GM21381 (cell line): ENCODE data around the gene LMAN2.
A peak's percentile ranks its signal among the peaks of the same experiment; 100 is the strongest.
"Not testable (repeated sequence)": the region's sequence is repeated elsewhere in the genome, so short reads cannot be mapped to it uniquely, and the experiment has no call there.

Source experiments
- ATAC-seq: cut with Tn5 transposase; IDR thresholded peaks from one replicate; pipeline ENCODE4 v1.9.1; 2021; ENCODE audit warnings: mild to moderate bottlenecking, moderate library complexity; ENCODE audit not compliant: unreplicated experiment

Gene LMAN2

GRCh38 chr5:177366528-177367322, 15.3 kb upstream of the LMAN2 start:
- no peak for ATAC-seq

- ATAC-seq, result no peak
Measured at GRCh38 chr5:177365845-177366527, 14.5 kb upstream of the LMAN2 start.

GRCh38 chr5:177364159-177364962, 12.9 kb upstream of the LMAN2 start:
- ATAC-seq, result no peak

GRCh38 chr5:177363565-177363964, 12.1 kb upstream of the LMAN2 start:
- no peak for ATAC-seq

DNA sequence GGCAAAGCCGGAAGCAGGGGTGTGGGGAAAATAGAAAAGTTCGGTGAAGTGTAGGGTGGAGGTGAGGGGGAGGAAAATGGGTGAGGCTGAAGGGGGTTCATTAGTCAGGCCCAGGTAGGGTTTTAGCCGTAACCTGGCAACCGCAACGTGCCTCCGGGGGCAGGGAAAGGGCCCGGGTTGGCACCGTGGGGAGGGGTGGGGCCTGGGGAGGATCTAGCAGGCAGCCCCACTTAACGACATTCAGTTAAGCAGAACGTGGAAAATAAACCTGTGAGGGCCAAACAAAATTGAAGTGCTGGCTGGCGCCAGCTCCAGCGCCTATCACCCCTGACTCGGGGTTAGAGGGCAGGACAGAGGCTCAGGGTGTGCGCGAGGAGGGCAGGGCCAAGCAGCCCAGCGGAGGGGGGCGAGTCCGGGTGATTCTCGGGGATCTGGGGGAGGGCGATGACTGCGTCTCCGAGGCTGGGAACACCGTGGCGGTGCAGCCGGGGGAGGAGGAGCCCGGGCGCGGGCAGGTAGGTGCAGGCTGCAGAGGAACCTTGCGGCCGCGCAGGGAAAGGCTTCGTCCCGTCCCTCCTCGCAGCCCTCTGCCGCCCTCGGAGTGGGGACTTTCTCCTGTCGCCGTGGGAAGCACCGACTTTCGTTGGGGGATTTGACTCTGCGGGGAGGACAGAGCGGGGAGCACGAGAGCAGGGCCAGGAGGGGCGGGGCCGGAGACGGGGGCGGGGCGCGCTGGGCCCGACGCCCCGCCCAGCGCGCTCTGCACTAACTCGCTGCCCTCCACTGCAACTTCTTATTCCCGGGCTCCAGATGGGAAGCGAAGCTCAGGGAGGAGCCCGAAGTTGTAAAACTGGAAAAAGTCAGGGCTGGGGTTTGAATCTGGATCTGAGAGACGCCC, 11.4 kb upstream of the LMAN2 start:
- ATAC-seq, result peak; percentile 36

GRCh38 chr5:177362292-177362609, 10.8 kb upstream of the LMAN2 start:
- ATAC-seq, result no peak

GRCh38 chr5:177361418-177362291, 10.2 kb upstream of the LMAN2 start:
- ATAC-seq, result no peak

DNA sequence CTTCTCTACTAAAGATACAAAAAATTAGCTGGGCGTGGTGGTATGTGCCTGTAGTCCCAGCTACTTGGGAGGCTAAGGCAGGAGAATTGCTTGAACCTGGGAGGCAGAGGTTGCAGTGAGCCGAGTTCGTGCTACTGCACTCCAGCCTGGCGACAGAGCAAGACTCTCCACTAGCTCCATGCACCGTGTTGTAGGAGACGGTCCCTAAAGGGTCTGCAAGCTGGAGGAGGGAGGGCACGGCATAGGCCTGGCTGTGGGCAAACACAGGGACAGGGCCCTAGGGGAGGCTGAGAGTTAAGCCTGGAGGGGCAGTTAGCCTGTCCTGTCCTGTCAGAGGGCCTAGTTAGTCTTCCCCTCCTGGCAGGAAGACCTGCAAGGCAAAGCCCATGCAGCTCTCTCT, 9.3 kb upstream of the LMAN2 start:
- not testable (repeated sequence) for ATAC-seq

DNA sequence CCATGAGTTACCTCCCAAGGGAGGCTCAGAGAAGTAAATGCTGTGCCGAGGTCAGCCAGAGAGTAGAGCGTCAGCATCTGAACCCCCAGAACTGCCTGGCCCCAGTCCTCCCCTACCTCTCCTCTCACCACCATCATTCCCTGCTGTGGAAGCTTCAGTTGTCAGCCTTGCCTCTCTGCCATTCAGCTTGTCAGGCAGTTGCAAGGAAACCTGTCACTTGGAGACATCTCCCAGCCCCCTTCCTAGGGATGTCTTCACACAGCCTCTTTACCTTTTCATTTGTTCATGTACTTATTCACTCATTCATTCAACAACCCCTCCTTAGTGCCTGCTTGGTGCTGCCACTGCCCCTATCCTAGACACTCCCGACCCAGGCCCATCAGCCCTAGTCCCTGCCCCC, 8.4 kb upstream of the LMAN2 start:
- no peak for ATAC-seq

DNA sequence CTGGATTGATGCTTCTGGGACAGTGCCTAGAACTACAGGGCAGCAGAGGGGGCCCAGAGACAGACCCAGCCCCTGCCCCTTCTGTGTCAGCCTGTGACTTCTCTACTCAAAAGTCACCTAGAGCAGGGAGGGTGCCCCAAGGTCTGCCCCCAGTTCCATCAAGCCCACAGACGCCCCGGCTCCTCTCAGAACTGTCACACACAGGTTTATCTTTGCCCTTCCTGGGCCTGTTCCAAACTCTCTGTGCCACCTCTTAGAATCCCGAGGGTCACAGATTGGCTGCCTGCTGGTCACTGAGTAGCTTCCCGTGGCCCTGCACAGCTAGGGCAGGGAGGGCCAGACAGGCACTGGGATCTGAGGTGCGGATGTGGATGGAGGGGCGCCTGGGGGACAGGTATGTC, 8.0 kb upstream of the LMAN2 start:
- no peak for ATAC-seq

GRCh38 chr5:177358370-177358819, 6.9 kb upstream of the LMAN2 start:
- no peak for ATAC-seq

GRCh38 chr5:177357459-177358351, 6.2 kb upstream of the LMAN2 start, which contains the start of gene RGS14:
RGS14 (plus strand) TSS chr5:177357924; CDS start chr5:177358025, 101 bp downstream.
- peak; percentile 86 for ATAC-seq

GRCh38 chr5:177357146-177357458, 5.6 kb upstream of the LMAN2 start:
- no peak for ATAC-seq

- no peak for ATAC-seq
Measured at GRCh38 chr5:177356746-177357145, 5.3 kb upstream of the LMAN2 start.

GRCh38 chr5:177355868-177356168, 4.3 kb upstream of the LMAN2 start:
- ATAC-seq, result no peak

DNA sequence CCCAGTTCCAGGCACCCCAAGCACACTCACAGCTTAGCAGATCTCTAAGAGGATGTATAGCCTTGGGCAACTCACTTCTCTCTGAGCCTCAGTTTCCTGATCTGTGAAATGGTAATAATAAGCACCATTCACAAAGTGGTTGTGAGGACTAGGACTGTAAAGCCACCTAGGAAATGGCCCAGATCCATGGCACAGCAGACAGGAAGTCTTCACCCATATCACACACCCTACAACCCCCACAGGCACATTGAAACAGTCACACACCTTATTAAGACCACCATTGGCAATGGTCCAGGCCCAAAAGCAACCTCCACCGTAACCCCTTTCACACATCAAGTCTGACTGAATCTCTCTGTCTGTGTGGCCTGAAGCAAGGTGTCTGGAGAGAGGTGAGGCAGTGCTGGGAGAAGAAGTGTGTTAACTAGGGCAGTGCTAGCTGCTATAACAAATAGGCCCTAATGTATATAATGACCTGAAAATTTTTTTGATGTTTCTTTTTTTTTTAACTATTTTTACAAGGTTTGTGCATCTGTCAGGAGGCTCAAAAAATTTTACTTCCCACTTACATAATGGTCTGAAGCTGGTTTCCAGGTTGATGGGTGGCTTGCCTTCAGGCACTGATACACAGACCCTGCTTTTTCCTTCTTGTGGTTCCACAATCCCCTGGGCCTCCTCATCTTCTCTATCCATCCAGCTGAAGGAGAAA, 3.8 kb upstream of the LMAN2 start:
- no peak for ATAC-seq

DNA sequence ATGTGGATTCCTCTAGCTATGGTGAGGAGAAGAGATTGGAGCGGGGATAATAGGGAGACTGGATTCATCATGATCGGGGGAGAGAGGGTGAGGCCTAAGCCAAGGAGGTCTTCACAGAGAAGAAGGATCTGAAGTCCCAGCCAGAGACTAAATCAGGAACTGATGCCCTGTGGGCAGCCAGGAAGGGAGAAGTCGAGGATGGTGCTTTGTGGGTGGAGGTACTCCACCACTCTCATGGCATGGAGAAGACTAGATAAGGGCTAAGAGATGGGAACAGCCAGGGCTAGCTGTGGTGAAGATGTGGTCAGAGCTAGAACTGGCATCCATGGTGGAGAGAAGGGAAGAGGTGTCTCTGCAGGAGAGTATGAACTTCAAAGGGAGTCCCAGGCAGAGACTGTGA, 3.2 kb upstream of the LMAN2 start:
- no peak for ATAC-seq

DNA sequence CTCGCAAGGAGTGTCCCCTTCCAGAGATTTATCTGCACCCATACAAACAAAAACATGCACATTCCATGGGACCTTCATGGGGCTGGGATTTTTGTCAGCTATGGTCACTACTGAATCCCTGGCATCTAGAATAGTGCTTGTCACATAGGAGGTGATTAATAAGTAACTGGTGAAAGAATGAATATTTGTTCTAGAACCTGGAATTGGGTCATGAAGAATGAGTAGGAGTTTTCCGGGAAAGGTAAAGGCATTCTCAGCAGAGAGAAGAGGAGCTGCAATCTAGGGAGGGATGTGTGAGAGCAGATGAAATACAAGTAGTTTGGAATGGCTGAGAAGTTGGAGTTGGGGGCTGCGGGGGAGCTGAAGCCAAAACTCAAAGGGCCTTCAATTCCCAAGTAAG, 2.8 kb upstream of the LMAN2 start:
- ATAC-seq, result no peak
